Rectal smooth muscle tissue (tissue), 1 donor: ENCODE measurements around the gene AGRN.
"Not testable (repeated sequence)": the region's sequence is repeated elsewhere in the genome, so short reads cannot be mapped to it uniquely, and the experiment has no call there.

ENCODE experiments used
- H3K27ac ChIP-seq: one replicate; pipeline ENCODE4 v1.7.0; 2013; ENCODE audit warnings: low read depth, low read length, inconsistent platforms
- H3K27me3 ChIP-seq: one replicate; pipeline ENCODE4 v1.7.0; 2013; ENCODE audit warnings: low read length; ENCODE audit not compliant: control insufficient read depth, insufficient read depth
- H3K36me3 ChIP-seq: one replicate; pipeline ENCODE4 v1.7.0; 2013; ENCODE audit warnings: low read length; ENCODE audit not compliant: control insufficient read depth, insufficient read depth
- H3K4me1 ChIP-seq: one replicate; pipeline ENCODE4 v1.7.0; 2013; ENCODE audit warnings: low read length; ENCODE audit not compliant: control insufficient read depth, insufficient read depth
- H3K4me3 ChIP-seq: one replicate; pipeline ENCODE4 v1.7.0; 2013; ENCODE audit warnings: low read length
- H3K9ac ChIP-seq: one replicate; pipeline ENCODE4 v1.7.0; 2013; ENCODE audit warnings: low read length

Gene AGRN

GRCh38 chr1:1052003-1052840, 32.3 kb downstream of the AGRN start:
- Histone ChIP-seq H3K27me3 (no peaks in the 10 kb centered on the region), H3K4me3 (no peak overlapping the region), H3K4me1 (no peaks in the 10 kb centered on the region), H3K9ac (no peak overlapping the region), H3K27ac (no peak overlapping the region), H3K36me3 (peaks cover 6% of the 10 kb centered on the region)

- Histone ChIP-seq H3K36me3 (peaks cover 6% of the 10 kb centered on the region), H3K4me3 (no peak overlapping the region), H3K27ac (no peak overlapping the region), H3K9ac (no peak overlapping the region), H3K4me1 (no peaks in the 10 kb centered on the region), H3K27me3 (no peaks in the 10 kb centered on the region)
Measured at GRCh38 chr1:1053022-1053421, 33.1 kb downstream of the AGRN start.

- Histone ChIP-seq H3K36me3 (peaks cover 6% of the 10 kb centered on the region), H3K9ac (no peak overlapping the region), H3K4me1 (no peaks in the 10 kb centered on the region)
Measured at GRCh38 chr1:1053682-1054081, 33.8 kb downstream of the AGRN start.

GRCh38 chr1:1054099-1054700, 34.3 kb downstream of the AGRN start:
- H3K9ac ChIP-seq, result no peak overlapping the region
- H3K4me3 ChIP-seq, result no peak overlapping the region
- H3K36me3 ChIP-seq, result peaks cover 6% of the 10 kb centered on the region
- H3K27ac ChIP-seq, result no peak overlapping the region
- no peaks in the 10 kb centered on the region for H3K4me1 ChIP-seq
- peaks cover 10% of the 10 kb centered on the region for H3K27me3 ChIP-seq

More at GRCh38 chr1:1053682-1054081, 33.8 kb downstream of the AGRN start:
- Histone ChIP-seq H3K27me3 (peaks cover 6% of the 10 kb centered on the region), H3K27ac (no peak overlapping the region), H3K4me3 (no peak overlapping the region)

- Histone ChIP-seq H3K27me3 (peaks cover 14% of the 10 kb centered on the region), H3K4me1 (no peaks in the 10 kb centered on the region), H3K4me3 (no peak overlapping the region), H3K27ac (no peak overlapping the region), H3K36me3 (peaks cover 6% of the 10 kb centered on the region), H3K9ac (no peak overlapping the region)
Measured at GRCh38 chr1:1054971-1055370, 35.1 kb downstream of the AGRN start.

- H3K27ac ChIP-seq, result no peak overlapping the region
- no peaks in the 10 kb centered on the region for H3K4me1 ChIP-seq
- no peak overlapping the region for H3K9ac ChIP-seq
- peaks cover 14% of the 10 kb centered on the region for H3K27me3 ChIP-seq
- H3K4me3 ChIP-seq, result no peak overlapping the region
- H3K36me3 ChIP-seq, result peaks cover 6% of the 10 kb centered on the region
Measured at GRCh38 chr1:1055841-1056736, 36.2 kb downstream of the AGRN start.

GRCh38 chr1:1057769-1058087, 37.8 kb downstream of the AGRN start:
- not testable (repeated sequence) for H3K4me3 ChIP-seq, H3K9ac ChIP-seq, H3K27ac ChIP-seq, H3K4me1 ChIP-seq, H3K36me3 ChIP-seq
- peaks cover 24% of the 10 kb centered on the region for H3K27me3 ChIP-seq

- H3K4me1 ChIP-seq, result no peaks in the 10 kb centered on the region
- H3K27me3 ChIP-seq, result peaks cover 28% of the 10 kb centered on the region
- H3K27ac ChIP-seq, result no peak overlapping the region
- H3K9ac ChIP-seq, result no peak overlapping the region
- no peaks in the 10 kb centered on the region for H3K36me3 ChIP-seq
- peak overlapping the region; percentile 49 for H3K4me3 ChIP-seq
Measured at GRCh38 chr1:1058088-1058905, 38.4 kb downstream of the AGRN start.

- peaks cover 36% of the 10 kb centered on the region for H3K27me3 ChIP-seq
- H3K4me1 ChIP-seq, result no peaks in the 10 kb centered on the region
- H3K4me3 ChIP-seq, result peak overlapping the region; percentile 49
- H3K9ac ChIP-seq, result no peak overlapping the region
- H3K27ac ChIP-seq, result no peak overlapping the region
- no peaks in the 10 kb centered on the region for H3K36me3 ChIP-seq
Measured at GRCh38 chr1:1058921-1059493, 39.1 kb downstream of the AGRN start.

GRCh38 chr1:1059494-1060280, 39.8 kb downstream of the AGRN start:
- Histone ChIP-seq H3K27ac (no peak overlapping the region), H3K4me3 (peak overlapping the region; percentile 58), H3K36me3 (no peaks in the 10 kb centered on the region), H3K9ac (no peak overlapping the region), H3K4me1 (no peaks in the 10 kb centered on the region), H3K27me3 (peaks cover 41% of the 10 kb centered on the region)

- H3K27ac ChIP-seq, result no peak overlapping the region
- no peak overlapping the region for H3K9ac ChIP-seq
- no peak overlapping the region for H3K4me3 ChIP-seq
- no peaks in the 10 kb centered on the region for H3K4me1 ChIP-seq
- H3K27me3 ChIP-seq, result peaks cover 41% of the 10 kb centered on the region
- no peaks in the 10 kb centered on the region for H3K36me3 ChIP-seq
Measured at GRCh38 chr1:1060281-1061000, 40.5 kb downstream of the AGRN start.
